ENCODE results near the gene PRKAR1B.
"Not testable (repeated sequence)": the region's sequence is repeated elsewhere in the genome, so short reads cannot be mapped to it uniquely, and the experiment has no call there.

Gene PRKAR1B

DNA sequence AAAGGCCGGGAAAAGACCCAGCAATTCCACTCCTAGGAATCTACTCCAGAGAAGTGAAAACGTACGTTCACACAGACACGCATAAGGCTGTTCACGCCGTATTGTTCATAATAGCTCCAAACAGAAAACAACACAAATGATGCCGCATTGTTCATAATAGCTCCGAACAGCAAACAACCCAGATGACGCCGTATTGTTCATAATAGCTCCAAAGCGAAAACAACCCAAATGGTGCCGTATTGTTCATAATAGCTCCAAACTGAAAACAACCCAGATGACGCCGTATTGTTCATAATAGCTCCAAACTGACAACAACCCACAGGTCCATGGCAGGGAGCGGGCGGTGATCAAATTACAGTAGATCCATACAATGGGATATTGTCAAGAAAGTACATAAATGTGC is 85.8 kb downstream of the PRKAR1B start:
- TF ChIP-seq ZFX (IDR thresholded peaks at IDR 0.05): no peak
- TF ChIP-seq, protein P1, sequence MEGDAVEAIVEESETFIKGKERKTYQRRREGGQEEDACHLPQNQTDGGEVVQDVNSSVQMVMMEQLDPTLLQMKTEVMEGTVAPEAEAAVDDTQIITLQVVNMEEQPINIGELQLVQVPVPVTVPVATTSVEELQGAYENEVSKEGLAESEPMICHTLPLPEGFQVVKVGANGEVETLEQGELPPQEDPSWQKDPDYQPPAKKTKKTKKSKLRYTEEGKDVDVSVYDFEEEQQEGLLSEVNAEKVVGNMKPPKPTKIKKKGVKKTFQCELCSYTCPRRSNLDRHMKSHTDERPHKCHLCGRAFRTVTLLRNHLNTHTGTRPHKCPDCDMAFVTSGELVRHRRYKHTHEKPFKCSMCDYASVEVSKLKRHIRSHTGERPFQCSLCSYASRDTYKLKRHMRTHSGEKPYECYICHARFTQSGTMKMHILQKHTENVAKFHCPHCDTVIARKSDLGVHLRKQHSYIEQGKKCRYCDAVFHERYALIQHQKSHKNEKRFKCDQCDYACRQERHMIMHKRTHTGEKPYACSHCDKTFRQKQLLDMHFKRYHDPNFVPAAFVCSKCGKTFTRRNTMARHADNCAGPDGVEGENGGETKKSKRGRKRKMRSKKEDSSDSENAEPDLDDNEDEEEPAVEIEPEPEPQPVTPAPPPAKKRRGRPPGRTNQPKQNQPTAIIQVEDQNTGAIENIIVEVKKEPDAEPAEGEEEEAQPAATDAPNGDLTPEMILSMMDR (conservative IDR thresholded peaks at IDR 0.05): no peak
- no peak overlapping the region for H3K27ac ChIP-seq

DNA sequence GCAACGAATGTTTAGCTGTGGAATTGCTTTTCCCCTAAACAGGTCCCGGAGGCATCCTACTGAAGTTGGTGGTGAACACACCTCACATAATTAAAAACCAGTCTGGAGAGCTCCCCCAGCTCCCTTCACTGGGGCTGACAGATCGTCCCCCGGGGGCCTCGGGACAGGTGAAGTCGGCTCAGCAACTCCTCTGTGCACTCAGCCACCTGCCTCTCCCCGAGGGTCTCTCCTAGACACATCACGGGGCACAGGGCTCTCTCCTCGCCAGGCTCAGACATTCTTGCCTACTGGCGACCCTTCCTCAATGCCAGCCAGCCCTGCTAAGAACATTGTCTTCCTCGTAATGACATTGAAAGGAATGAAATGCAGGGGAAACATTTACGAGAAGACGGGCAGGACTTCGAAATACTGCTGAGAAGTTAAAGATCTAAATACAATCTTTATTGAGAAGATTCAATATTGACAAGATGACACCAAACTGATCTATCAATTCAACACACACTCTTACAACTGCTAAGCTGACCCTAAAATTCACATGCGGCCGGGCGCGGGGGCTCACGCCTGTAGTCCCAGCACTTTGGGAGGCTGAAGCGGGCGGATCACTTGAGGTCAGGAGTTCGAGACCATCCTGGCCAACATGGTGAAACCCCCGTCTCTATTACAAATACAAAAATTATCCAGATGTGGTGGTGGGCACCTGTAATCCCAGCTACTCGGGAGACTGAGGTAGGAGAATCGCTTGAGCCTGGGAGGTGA is 88.6 kb downstream of the PRKAR1B start:
- TF ChIP-seq ZFX (IDR thresholded peaks at IDR 0.05): no peak
- TF ChIP-seq, protein P1 (conservative IDR thresholded peaks at IDR 0.05): no peak
- no peak overlapping the region for H3K27ac ChIP-seq

DNA sequence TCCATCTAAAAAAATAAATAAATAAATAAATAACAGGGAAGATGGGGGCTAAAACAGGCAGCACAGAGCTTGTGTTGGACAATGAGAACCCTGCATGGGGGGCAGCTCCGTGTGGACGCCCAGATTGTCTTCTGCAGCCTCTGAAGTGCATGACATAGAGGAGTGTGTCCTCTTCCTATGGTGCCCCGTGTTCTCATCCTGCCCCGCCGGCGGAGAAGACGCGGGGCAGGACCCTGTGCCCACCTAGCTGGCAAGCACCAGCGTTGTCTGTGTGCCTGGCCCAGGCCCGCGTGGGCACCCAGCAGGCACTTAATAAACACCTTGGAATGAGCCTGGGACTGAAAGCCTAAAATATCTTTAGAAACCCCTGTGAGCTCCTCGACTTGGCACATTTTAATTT is 89.3 kb downstream of the PRKAR1B start:
- TF ChIP-seq, protein P1 (conservative IDR thresholded peaks at IDR 0.05): no peak
- TF ChIP-seq ZFX (IDR thresholded peaks at IDR 0.05): no peak
- no peak overlapping the region for H3K27ac ChIP-seq

DNA sequence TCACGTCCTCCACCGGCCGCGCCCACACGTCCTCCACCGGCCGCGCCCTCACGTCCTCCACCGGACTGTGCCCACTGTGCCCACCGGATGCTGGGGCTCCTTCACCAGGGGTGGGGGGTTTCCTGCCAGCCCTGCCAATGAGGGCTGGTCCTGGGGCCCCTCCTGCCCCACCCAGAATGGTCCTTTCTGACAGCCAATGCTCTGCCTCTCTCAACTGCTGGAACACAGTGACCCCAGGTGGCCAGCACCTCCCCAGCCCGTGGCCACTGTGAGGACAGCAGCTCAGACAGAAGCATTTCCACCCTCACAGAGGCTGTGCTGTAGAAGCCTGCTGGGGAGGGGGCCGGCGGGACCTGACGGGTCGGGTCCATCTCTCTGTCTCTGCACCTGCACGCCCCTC is 90.7 kb downstream of the PRKAR1B start:
- no peak overlapping the region for H3K27ac ChIP-seq
- no peak for TF ChIP-seq ZFX (IDR thresholded peaks at IDR 0.05)
- TF ChIP-seq, protein P1 (conservative IDR thresholded peaks at IDR 0.05): no peak

DNA sequence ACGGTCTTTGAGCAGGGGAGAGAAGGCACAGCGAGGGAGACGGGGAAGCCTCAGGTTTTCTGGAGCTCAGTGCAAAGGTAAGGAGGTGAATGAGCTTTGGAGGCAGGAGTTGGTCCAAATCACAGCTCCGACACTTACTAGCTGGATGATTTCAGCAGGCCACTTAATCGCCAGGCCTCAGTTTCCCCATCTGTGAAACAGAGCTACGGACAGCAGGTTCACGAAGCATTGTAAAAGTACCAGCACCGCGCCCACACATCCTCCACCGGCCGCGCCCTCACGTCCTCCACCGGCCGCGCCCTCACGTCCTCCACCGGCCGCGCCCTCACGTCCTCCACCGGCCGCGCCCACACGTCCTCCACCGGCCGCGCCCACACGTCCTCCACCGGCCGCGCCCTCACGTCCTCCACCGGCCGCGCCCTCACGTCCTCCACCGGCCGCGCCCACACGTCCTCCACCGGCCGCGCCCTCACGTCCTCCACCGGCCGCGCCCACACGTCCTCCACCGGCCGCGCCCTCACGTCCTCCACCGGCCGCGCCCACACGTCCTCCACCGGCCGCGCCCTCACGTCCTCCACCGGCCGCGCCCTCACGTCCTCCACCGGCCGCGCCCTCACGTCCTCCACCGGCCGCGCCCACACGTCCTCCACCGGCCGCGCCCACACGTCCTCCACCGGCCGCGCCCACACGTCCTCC is 91.2 kb downstream of the PRKAR1B start:
- not testable (repeated sequence) for H3K27ac ChIP-seq

DNA sequence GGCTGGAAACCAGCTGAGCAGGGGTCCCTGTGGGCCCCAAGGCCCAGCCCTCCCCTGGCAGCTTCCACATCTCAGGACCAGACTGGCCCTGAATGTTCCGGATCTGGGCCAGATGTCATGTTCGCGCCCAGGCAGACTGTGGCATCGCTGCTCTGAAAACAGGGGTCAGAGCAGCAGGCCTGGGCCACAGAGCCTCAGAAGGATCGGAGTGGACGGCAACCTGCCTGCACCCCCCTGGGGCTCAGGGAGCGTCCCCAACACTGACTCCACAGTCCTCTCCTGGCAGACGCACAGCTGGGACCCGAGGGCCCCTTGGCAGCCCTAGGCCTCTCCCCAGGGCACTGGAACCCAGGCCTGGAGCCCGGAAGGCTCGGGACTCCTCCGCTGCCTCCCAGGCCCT is 91.9 kb downstream of the PRKAR1B start:
- H3K27ac ChIP-seq: no peak overlapping the region
- TF ChIP-seq, protein P1 (conservative IDR thresholded peaks at IDR 0.05): no peak
- TF ChIP-seq ZFX (IDR thresholded peaks at IDR 0.05): no peak

DNA sequence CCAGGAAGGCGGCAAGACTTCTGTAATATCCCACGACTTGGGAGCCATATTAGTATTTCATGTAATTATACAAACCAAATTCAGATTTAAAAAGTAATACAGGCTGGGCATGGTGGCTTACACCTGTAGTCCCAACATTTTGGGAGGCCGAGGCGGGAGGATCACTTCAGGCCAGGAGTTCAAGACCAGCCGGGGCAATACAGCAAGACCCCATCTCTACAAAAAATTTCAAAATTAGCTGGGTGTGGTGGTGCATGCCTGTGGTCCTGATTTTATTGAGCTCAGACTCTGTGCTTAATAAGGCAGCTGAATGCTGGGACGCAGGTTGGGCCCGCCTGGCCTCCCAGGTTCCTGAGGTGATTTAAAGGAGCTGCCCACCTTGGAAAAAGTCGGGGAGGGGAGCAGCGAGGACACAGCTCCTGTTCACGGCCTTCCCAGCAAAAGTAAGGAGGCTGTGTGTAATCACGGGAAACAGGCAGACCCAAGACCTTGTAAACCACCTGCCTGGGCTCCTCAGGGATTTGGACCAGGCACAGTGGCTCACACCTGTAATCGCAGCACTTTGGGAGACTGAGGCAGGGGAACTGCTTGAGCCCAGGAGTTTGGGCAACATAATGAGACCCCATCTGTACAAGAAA is 93.6 kb downstream of the PRKAR1B start:
- H3K27ac ChIP-seq: no peak overlapping the region
- TF ChIP-seq, protein P1 (conservative IDR thresholded peaks at IDR 0.05): no peak
- TF ChIP-seq ZFX (IDR thresholded peaks at IDR 0.05): no peak

All from C4-2B (cell line).